HUES6 (cell line): ENCODE results near the gene NEDD9.

Source experiments
- H3K27ac ChIP-seq: 2 replicates; pipeline ENCODE4 v1.7.0; 2013; ENCODE audit warnings: low read depth, mild to moderate bottlenecking, low read length, inconsistent platforms
- H3K27me3 ChIP-seq: 2 replicates; pipeline ENCODE4 v1.6.1; 2013; ENCODE audit warnings: low read length; ENCODE audit not compliant: control insufficient read depth, insufficient read depth
- H3K36me3 ChIP-seq: 2 replicates; pipeline ENCODE4 v1.6.1; 2013; ENCODE audit warnings: low read length; ENCODE audit not compliant: control insufficient read depth, insufficient read depth
- H3K4me1 ChIP-seq: 2 replicates; pipeline ENCODE4 v1.6.1; 2013; ENCODE audit warnings: low read length; ENCODE audit not compliant: control insufficient read depth, insufficient read depth
- H3K4me3 ChIP-seq: 2 replicates; pipeline ENCODE4 v1.5.1; 2013; ENCODE audit warnings: low read depth, low read length
- H3K9ac ChIP-seq: one replicate; pipeline ENCODE4 v1.6.1; 2013; ENCODE audit warnings: mild to moderate bottlenecking, low read length
- H3K9me3 ChIP-seq: 2 replicates; pipeline ENCODE4 v1.6.1; 2013; ENCODE audit warnings: low read depth, low read length; ENCODE audit not compliant: control insufficient read depth, insufficient read depth

NEDD9 gene

GRCh38 chr6:11149551-11149950, 82.9 kb downstream of the NEDD9 start:
- H3K4me1 ChIP-seq, result peaks cover 25% of the 10 kb centered on the region
- no peak overlapping the region for H3K9ac ChIP-seq
- no peak overlapping the region for H3K27ac ChIP-seq
- no peaks in the 10 kb centered on the region for H3K9me3 ChIP-seq
- no peak overlapping the region for H3K4me3 ChIP-seq
- no peaks in the 10 kb centered on the region for H3K27me3 ChIP-seq
- no peaks in the 10 kb centered on the region for H3K36me3 ChIP-seq

- Histone ChIP-seq H3K27ac (no peak overlapping the region), H3K9me3 (no peaks in the 10 kb centered on the region), H3K27me3 (no peaks in the 10 kb centered on the region), H3K36me3 (no peaks in the 10 kb centered on the region), H3K9ac (no peak overlapping the region), H3K4me1 (peaks cover 20% of the 10 kb centered on the region), H3K4me3 (no peak overlapping the region)
Observed at GRCh38 chr6:11146117-11146826, 86.2 kb downstream of the NEDD9 start.

- Histone ChIP-seq H3K27me3 (no peaks in the 10 kb centered on the region), H3K36me3 (no peaks in the 10 kb centered on the region), H3K4me1 (peaks cover 16% of the 10 kb centered on the region), H3K4me3 (no peak overlapping the region), H3K27ac (no peak overlapping the region), H3K9ac (no peak overlapping the region), H3K9me3 (no peaks in the 10 kb centered on the region)
Observed at GRCh38 chr6:11144393-11144851, 88.0 kb downstream of the NEDD9 start.

- Histone ChIP-seq H3K27me3 (no peaks in the 10 kb centered on the region), H3K36me3 (no peaks in the 10 kb centered on the region), H3K9me3 (no peaks in the 10 kb centered on the region), H3K27ac (no peak overlapping the region), H3K9ac (no peak overlapping the region), H3K4me1 (peaks cover 21% of the 10 kb centered on the region), H3K4me3 (no peak overlapping the region)
Observed at GRCh38 chr6:11143394-11144371, 88.8 kb downstream of the NEDD9 start.

GRCh38 chr6:11142296-11143027, 90.0 kb downstream of the NEDD9 start:
- Histone ChIP-seq H3K9me3 (no peaks in the 10 kb centered on the region), H3K4me1 (peaks cover 21% of the 10 kb centered on the region), H3K27me3 (no peaks in the 10 kb centered on the region), H3K9ac (no peak overlapping the region), H3K27ac (no peak overlapping the region), H3K4me3 (no peak overlapping the region), H3K36me3 (no peaks in the 10 kb centered on the region)

- no peaks in the 10 kb centered on the region for H3K27me3 ChIP-seq
- H3K36me3 ChIP-seq, result no peaks in the 10 kb centered on the region
- no peaks in the 10 kb centered on the region for H3K9me3 ChIP-seq
- no peak overlapping the region for H3K4me3 ChIP-seq
- no peak overlapping the region for H3K27ac ChIP-seq
- H3K9ac ChIP-seq, result no peak overlapping the region
- H3K4me1 ChIP-seq, result peaks cover 16% of the 10 kb centered on the region
Observed at GRCh38 chr6:11141295-11141694, 91.2 kb downstream of the NEDD9 start.

GRCh38 chr6:11140056-11140455, 92.4 kb downstream of the NEDD9 start:
- Histone ChIP-seq H3K4me1 (peaks cover 5% of the 10 kb centered on the region; the same call in 1 of the 2 replicates), H3K27ac (no peak overlapping the region), H3K36me3 (peaks cover 7% of the 10 kb centered on the region), H3K27me3 (no peaks in the 10 kb centered on the region), H3K9me3 (no peaks in the 10 kb centered on the region), H3K9ac (no peak overlapping the region), H3K4me3 (no peak overlapping the region)

- Histone ChIP-seq H3K36me3 (peaks cover 14% of the 10 kb centered on the region), H3K27ac (no peak overlapping the region), H3K9me3 (no peaks in the 10 kb centered on the region), H3K27me3 (no peaks in the 10 kb centered on the region), H3K4me3 (no peak overlapping the region), H3K4me1 (peaks cover 5% of the 10 kb centered on the region; the same call in 1 of the 2 replicates), H3K9ac (no peak overlapping the region)
Observed at GRCh38 chr6:11139051-11139960, 93.2 kb downstream of the NEDD9 start.

GRCh38 chr6:11136809-11137208, 95.7 kb downstream of the NEDD9 start:
- H3K9me3 ChIP-seq, result no peaks in the 10 kb centered on the region
- H3K27me3 ChIP-seq, result no peaks in the 10 kb centered on the region
- peaks cover 15% of the 10 kb centered on the region for H3K36me3 ChIP-seq
- H3K4me3 ChIP-seq, result no peak overlapping the region
- peaks cover 5% of the 10 kb centered on the region; the same call in 1 of the 2 replicates for H3K4me1 ChIP-seq
- H3K9ac ChIP-seq, result no peak overlapping the region
- no peak overlapping the region for H3K27ac ChIP-seq
